ENCODE measurements around the gene JPH3. TPM values are rescaled to one million over a fixed set of nuclear protein-coding genes. Genes with fewer than 3 reads are reported as not detected.

The JPH3 gene
- polyA plus RNA-seq, 1 donor (not counting 4 experiments of a cell fraction or from before 2014, with no cell fraction given), result not detected

GRCh38 chr16:87579691-87580090, 22.6 kb upstream of the JPH3 start:
- H3K36me3 ChIP-seq (ENCODE audit: control insufficient read depth in 2 of 2, extremely low read depth in 1 of 2, insufficient read depth in 2 of 2, low read length in 2 of 2), result no peaks in the 10 kb centered on the region
- H3K9me3 ChIP-seq (ENCODE audit: control insufficient read depth, low read depth, low read length), result no peaks in the 10 kb centered on the region
- H3K4me2 ChIP-seq (ENCODE audit: control insufficient read depth, extremely low read depth, insufficient read depth, low read depth, low read length), result no peak overlapping the region
- H3K27ac ChIP-seq (ENCODE audit: control insufficient read depth, insufficient read depth, low read length), result no peak overlapping the region
- dilution Hi-C loops (cut with MboI; ENCODE audit: extremely low pct_ligation_motif_present, low sequenced_read_pairs), result no loop called here
- no peak for TF ChIP-seq CTCF (optimal IDR thresholded peaks at IDR 0.05 in 1 of 3, IDR thresholded peaks at IDR 0.05 in 1 of 3, conservative IDR thresholded peaks at IDR 0.05 in 1 of 3; ENCODE audit: extremely low read depth in 1 of 3, insufficient read depth in 2 of 3, low read length in 3 of 3)
- TF ChIP-seq EZH2 (IDR thresholded peaks at IDR 0.05; ENCODE audit: low read length), result no peak
- no peaks in the 10 kb centered on the region for H3K79me2 ChIP-seq (ENCODE audit: control insufficient read depth, insufficient read depth, low read length)
- DNase-seq (ENCODE audit: low read depth, low spot score) (no peak), FAIRE-seq (no peak)
- H3K9ac ChIP-seq (ENCODE audit: control insufficient read depth, extremely low read depth, insufficient read depth, low read length), result no peak overlapping the region
- peaks cover 30% of the 10 kb centered on the region for H3K27me3 ChIP-seq (ENCODE audit: control insufficient read depth, extremely low read depth, insufficient read depth, low read length)
- no peak overlapping the region for H2AFZ ChIP-seq (ENCODE audit: control insufficient read depth, low read length)
- peaks cover 5% of the 10 kb centered on the region for H3K4me1 ChIP-seq (ENCODE audit: control insufficient read depth, extremely low read depth, insufficient read depth, low read length)
- no peak overlapping the region for H3K4me3 ChIP-seq (ENCODE audit: control insufficient read depth in 2 of 3, extremely low read depth in 1 of 3, insufficient read depth in 2 of 3, low read depth in 1 of 3, low read length in 3 of 3)
- no peaks in the 10 kb centered on the region for H4K20me1 ChIP-seq (ENCODE audit: control insufficient read depth, extremely low read depth, insufficient read depth, low read length)
- H3K9me1 ChIP-seq (ENCODE audit: control insufficient read depth, extremely low read depth, insufficient read depth, low read length), result no peaks in the 10 kb centered on the region

- H3K27ac ChIP-seq (ENCODE audit: control insufficient read depth, insufficient read depth, low read length), result no peak overlapping the region
These were observed 21.4 kb upstream of the JPH3 start for GRCh38 chr16:87580855-87581261.

DNA sequence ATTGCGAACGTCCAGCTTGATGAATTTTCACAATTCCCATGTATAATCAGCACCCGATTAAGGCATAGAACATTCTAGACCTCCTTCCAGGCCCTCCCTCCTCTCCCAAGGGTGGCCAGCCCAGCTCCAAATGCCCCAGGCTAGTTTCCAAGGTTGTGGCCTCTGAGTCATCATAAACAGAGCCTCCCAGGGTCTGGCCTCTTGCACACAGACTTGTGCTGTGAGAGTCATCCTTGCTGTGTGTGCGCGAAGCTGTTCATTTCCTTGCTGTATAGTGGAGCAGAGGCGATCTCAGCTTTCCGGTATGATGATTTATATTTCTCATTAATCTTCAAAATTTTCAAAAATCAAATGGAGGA, 20.5 kb upstream of the JPH3 start:
- Histone ChIP-seq H3K36me3 (ENCODE audit: control insufficient read depth in 2 of 2, extremely low read depth in 1 of 2, insufficient read depth in 2 of 2, low read length in 2 of 2) (no peaks in the 10 kb centered on the region), H3K9me1 (ENCODE audit: control insufficient read depth, extremely low read depth, insufficient read depth, low read length) (no peaks in the 10 kb centered on the region), H3K4me2 (ENCODE audit: control insufficient read depth, extremely low read depth, insufficient read depth, low read depth, low read length) (peak overlapping the region; percentile 34), H4K20me1 (ENCODE audit: control insufficient read depth, extremely low read depth, insufficient read depth, low read length) (no peaks in the 10 kb centered on the region), H3K27ac (ENCODE audit: control insufficient read depth, insufficient read depth, low read length) (no peak overlapping the region), H3K9me3 (ENCODE audit: control insufficient read depth, low read depth, low read length) (no peaks in the 10 kb centered on the region), H3K4me1 (ENCODE audit: control insufficient read depth, extremely low read depth, insufficient read depth, low read length) (peaks cover 5% of the 10 kb centered on the region), H3K79me2 (ENCODE audit: control insufficient read depth, insufficient read depth, low read length) (no peaks in the 10 kb centered on the region), H3K9ac (ENCODE audit: control insufficient read depth, extremely low read depth, insufficient read depth, low read length) (no peak overlapping the region), H3K27me3 (ENCODE audit: control insufficient read depth, extremely low read depth, insufficient read depth, low read length) (peaks cover 34% of the 10 kb centered on the region), H3K4me3 (ENCODE audit: control insufficient read depth in 2 of 3, extremely low read depth in 1 of 3, insufficient read depth in 2 of 3, low read depth in 1 of 3, low read length in 3 of 3) (no peak overlapping the region), H2AFZ (ENCODE audit: control insufficient read depth, low read length) (no peak overlapping the region)
- FAIRE-seq, result no peak
- dilution Hi-C loops (cut with MboI; ENCODE audit: extremely low pct_ligation_motif_present, low sequenced_read_pairs), result no loop called here
- no peak for TF ChIP-seq CTCF (optimal IDR thresholded peaks at IDR 0.05 in 1 of 3, IDR thresholded peaks at IDR 0.05 in 1 of 3, conservative IDR thresholded peaks at IDR 0.05 in 1 of 3; ENCODE audit: extremely low read depth in 1 of 3, insufficient read depth in 2 of 3, low read length in 3 of 3)
- TF ChIP-seq EZH2 (IDR thresholded peaks at IDR 0.05; ENCODE audit: low read length), result no peak
- peak; percentile 54 for DNase-seq (ENCODE audit: low read depth, low spot score)

More at GRCh38 chr16:87580855-87581261, 21.4 kb upstream of the JPH3 start:
- no peaks in the 10 kb centered on the region for H3K79me2 ChIP-seq (ENCODE audit: control insufficient read depth, insufficient read depth, low read length)
- no peak for DNase-seq (ENCODE audit: low read depth, low spot score)
- H3K4me3 ChIP-seq (ENCODE audit: control insufficient read depth in 2 of 3, extremely low read depth in 1 of 3, insufficient read depth in 2 of 3, low read depth in 1 of 3, low read length in 3 of 3), result no peak overlapping the region
- FAIRE-seq, result no peak
- no peak overlapping the region for H3K4me2 ChIP-seq (ENCODE audit: control insufficient read depth, extremely low read depth, insufficient read depth, low read depth, low read length)
- dilution Hi-C loops (cut with MboI; ENCODE audit: extremely low pct_ligation_motif_present, low sequenced_read_pairs), result no loop called here
- no peak for TF ChIP-seq EZH2 (IDR thresholded peaks at IDR 0.05; ENCODE audit: low read length)
- H4K20me1 ChIP-seq (ENCODE audit: control insufficient read depth, extremely low read depth, insufficient read depth, low read length), result no peaks in the 10 kb centered on the region
- peaks cover 5% of the 10 kb centered on the region for H3K4me1 ChIP-seq (ENCODE audit: control insufficient read depth, extremely low read depth, insufficient read depth, low read length)
- H2AFZ ChIP-seq (ENCODE audit: control insufficient read depth, low read length), result no peak overlapping the region
- H3K27me3 ChIP-seq (ENCODE audit: control insufficient read depth, extremely low read depth, insufficient read depth, low read length), result peaks cover 33% of the 10 kb centered on the region
- no peak overlapping the region for H3K9ac ChIP-seq (ENCODE audit: control insufficient read depth, extremely low read depth, insufficient read depth, low read length)
- H3K9me3 ChIP-seq (ENCODE audit: control insufficient read depth, low read depth, low read length), result no peaks in the 10 kb centered on the region
- H3K36me3 ChIP-seq (ENCODE audit: control insufficient read depth in 2 of 2, extremely low read depth in 1 of 2, insufficient read depth in 2 of 2, low read length in 2 of 2), result no peaks in the 10 kb centered on the region
- H3K9me1 ChIP-seq (ENCODE audit: control insufficient read depth, extremely low read depth, insufficient read depth, low read length), result no peaks in the 10 kb centered on the region
